Activated CD4-positive, alpha-beta T cell treated with anti-CD3 and anti-CD28 coated beads, Interleukin-2, amount 50 U/mL, for 16 hours (primary cell): ENCODE measurements around the gene ERP44.
"Not testable (repeated sequence)": the region's sequence is repeated elsewhere in the genome, so short reads cannot be mapped to it uniquely, and the experiment has no call there.

Source experiments
- DNase-seq: peaks from one replicate; pipeline ENCODE4 v3.0.0-alpha.2; 2020

ERP44 gene

GRCh38 chr9:100064872-100065581 is 33.8 kb downstream of the ERP44 start:
- DNase-seq: no peak

- no peak for DNase-seq
These were observed 35.6 kb downstream of the ERP44 start for GRCh38 chr9:100063185-100063584.

DNA sequence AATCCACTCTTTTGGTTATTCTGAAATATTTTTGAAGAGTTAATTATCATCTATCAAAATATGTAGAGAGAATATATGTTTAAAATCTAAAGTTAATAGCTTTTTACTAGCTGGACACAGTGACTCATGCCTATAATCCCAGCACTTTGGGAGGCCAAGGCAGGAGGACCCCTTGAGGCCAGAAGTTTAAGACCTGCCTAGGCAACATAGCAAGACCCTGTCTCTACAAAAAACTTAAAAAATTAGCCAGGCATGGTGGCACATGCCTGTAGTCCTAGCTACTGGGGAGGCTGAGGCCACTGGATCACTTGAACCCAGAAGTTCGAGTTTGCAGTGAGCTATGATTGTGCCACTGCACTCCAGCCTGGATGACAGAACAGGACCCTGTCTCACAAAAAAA is 36.1 kb downstream of the ERP44 start:
- DNase-seq: not testable (repeated sequence)

- DNase-seq: no peak
These were observed 39.9 kb downstream of the ERP44 start for GRCh38 chr9:100058699-100059579.

- DNase-seq: no peak
These were observed 41.2 kb downstream of the ERP44 start for GRCh38 chr9:100057624-100058023.

DNA sequence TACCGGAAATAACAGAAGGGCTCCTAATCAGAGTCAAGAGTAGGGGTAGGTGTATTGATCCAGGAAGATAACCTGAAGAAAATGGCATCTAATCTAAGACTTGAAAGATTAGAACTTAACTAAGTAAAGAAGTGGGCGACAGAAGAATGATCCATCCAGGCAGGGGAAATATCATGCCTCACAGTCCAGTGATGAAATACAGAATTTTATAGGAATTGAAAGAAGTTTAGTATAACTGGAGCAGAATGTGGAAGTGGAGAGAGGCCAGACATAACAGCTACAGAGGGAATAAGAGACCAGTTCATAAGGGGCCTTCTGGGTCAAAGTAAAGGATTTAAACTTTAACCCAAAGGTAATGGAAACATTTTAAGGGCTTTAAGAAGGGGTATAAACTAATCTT is 42.2 kb downstream of the ERP44 start:
- DNase-seq: no peak

GRCh38 chr9:100052375-100052774 is 46.4 kb downstream of the ERP44 start:
- no peak for DNase-seq

DNA sequence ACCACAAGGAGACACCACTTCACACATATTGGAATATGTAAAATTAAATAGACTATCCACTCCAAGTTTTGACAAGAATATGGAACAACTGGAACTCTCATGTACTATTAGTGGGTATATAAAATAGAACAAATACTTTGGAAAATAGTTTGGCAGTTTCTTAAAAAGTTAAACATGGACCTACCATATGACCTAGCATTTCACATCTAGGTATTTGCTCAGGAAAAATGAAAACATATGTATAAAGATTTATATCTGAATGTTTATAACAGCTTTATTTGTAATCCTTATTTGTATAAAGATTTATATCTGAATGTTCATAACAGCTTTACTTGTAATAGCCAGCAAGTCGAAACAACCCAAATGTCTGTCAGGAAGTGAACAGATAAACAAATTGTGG is 49.2 kb downstream of the ERP44 start:
- DNase-seq: no peak

DNA sequence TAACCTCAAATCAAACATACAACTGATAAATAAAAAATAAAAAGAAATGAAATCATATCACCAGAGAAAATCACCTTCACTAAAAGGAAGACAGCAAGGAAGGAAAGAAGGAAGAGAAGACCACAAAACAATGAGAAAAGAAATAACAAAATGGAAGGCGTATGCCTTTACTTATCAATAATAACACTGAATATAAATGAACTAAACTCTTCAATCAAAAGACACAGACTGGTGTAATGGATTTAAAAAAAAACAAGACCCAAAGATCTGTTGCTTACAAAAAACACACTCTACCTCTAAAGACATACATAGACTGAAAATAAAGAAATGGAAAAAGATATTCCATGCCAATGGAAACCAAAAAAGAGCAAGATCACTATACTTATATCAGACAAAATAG is 60.3 kb downstream of the ERP44 start:
- DNase-seq: no peak

- DNase-seq: peak; percentile 3
These were observed 64.8 kb downstream of the ERP44 start for GRCh38 chr9:100033877-100034551.

DNA sequence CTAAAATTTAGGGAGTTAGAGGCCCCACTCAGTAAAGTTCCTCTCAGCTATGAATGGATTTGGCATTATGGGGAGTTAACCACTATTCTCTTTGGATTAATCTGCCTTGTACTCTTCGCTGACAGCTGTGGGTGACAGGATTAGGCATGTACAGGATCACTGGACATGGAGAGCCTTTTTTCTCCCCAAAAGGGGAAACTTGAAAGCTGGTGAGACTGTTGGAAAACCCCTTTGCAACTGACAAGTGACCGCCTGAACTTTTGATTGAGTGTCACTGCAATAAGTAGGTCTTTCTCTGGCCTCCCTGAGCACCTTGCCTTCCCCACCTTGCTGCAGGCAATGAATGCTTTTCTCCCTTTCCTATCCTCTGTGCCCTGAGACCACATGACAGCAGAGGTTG is 68.3 kb downstream of the ERP44 start:
- DNase-seq: no peak

- no peak for DNase-seq
These were observed 69.5 kb downstream of the ERP44 start for GRCh38 chr9:100029251-100029650.

- DNase-seq: peak; percentile 73
These were observed 70.5 kb downstream of the ERP44 start for GRCh38 chr9:100028201-100028784.

DNA sequence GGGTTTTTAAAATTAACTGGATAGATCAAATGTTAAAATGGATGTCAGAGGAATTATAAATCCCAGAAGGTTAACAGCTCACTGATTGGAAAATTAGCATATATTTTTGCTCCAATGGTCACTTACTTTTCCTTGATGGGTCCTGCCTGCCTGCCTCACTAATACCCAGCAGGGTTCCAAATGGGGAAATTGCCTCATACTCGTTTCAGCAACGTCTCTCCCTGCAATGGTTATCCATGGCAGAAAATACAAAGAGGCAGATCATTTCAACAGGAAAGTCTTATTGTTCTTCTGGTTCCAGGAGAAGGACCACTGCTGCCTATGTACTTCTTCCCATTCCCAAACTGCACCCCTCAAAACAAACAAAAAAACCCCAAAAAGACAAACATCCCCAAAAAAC is 71.3 kb downstream of the ERP44 start:
- DNase-seq: no peak

DNA sequence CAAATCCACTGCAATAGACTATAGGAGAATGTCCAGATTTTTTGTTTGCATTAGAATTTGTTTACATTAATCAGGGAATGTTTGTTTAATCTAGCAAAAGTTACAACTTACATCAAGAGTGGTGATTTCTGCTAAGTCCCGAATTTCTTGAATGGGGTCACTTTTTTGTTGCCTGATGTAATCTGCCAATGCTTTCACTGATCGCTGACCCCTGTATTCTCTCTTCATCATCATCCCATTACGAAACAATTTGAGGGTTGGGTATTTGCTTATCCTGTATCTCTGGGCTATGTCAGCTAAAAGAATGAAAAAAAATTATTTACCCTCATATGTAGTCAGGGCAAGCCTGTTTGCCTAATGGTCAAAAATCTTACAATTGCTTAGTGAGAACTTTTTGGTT is 76.9 kb downstream of the ERP44 start:
- DNase-seq: no peak

GRCh38 chr9:100020121-100020795 is 78.5 kb downstream of the ERP44 start:
- DNase-seq: no peak

- no peak for DNase-seq
These were observed 79.3 kb downstream of the ERP44 start for GRCh38 chr9:100019541-100019940.

DNA sequence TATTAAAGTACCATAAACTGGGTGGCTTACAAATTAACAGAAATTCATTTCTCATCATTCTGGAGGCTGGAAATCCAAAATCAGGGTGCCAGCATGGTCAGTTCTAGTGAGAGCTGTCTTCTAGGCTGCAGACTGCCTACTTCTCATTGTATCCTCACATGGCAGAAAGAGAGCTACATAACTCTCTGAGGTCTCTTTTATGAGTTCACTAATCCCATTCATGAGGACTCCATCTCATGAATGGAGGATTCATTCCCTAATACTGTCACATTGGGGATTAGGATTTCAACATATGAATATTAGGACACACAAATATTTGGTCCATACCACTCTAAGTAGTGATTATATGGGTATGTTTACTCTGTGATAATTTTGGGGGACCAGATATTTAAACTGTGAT is 84.0 kb downstream of the ERP44 start:
- DNase-seq: no peak

GRCh38 chr9:100013573-100013972 is 85.2 kb downstream of the ERP44 start:
- DNase-seq: no peak

- DNase-seq: no peak
These were observed 86.5 kb downstream of the ERP44 start for GRCh38 chr9:100012279-100012678.

- peak; percentile 58 for DNase-seq
These were observed 87.6 kb downstream of the ERP44 start for GRCh38 chr9:100011062-100011681.

- no peak for DNase-seq
These were observed 99.0 kb downstream of the ERP44 start for GRCh38 chr9:99999797-100000196.
